ENCODE measurements around the gene NCKAP5L. TPM values are rescaled to one million over a fixed set of nuclear protein-coding genes. Genes with fewer than 3 reads are reported as not detected.

The NCKAP5L gene
- polyA plus RNA-seq, 3 donors: 3.7 to 14.9 (median 6.8) TPM

DNA sequence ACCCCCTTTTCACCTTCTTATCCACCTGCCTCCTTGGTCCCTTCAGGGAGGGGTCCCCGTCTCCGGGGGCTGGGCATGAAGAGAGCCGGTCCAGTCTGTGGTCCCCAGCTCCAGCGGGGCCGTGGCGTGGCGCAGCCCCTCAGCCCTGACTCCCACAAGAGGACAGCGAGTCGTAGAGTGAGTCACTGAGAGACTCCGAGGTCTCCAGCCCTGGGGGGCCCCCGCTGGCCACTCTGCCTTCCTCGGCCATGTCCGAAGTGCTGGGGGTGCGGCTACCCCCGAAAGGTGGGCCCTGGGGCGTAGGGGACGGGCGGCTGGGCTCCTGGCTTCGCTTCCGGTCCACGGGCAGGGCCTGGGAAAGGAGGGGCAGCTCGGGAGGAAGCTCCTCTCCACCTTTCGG lies 36.5 kb downstream of the NCKAP5L start:
- Histone ChIP-seq H3K4me1 (ENCODE audit: control insufficient read depth in 1 of 2, insufficient read depth in 2 of 2, low read length in 2 of 2) (peaks cover 1 to 3% of the 10 kb centered on the region in 2 donors), H4K20me1 (ENCODE audit: insufficient read depth, low read length) (peaks cover 15% of the 10 kb centered on the region), H3K9me3 (replicated peaks in 1 of 2; ENCODE audit: control insufficient read depth in 1 of 2, insufficient read depth in 1 of 2, low read length in 2 of 2) (no peaks in the 10 kb centered on the region), H3K27ac (ENCODE audit: low read depth in 1 of 2, low read length in 2 of 2) (no peak overlapping the region), H3K36me3 (replicated peaks in 1 of 2; ENCODE audit: control insufficient read depth in 1 of 2, insufficient read depth in 2 of 2, low read length in 2 of 2) (peaks cover 57 to 72% of the 10 kb centered on the region in 2 donors), H3K79me2 (ENCODE audit: insufficient read depth, low read length) (no peaks in the 10 kb centered on the region), H3K4me3 (replicated peaks in 1 of 3; ENCODE audit: low read depth in 2 of 3, low read length in 3 of 3) (no peak overlapping the region), H3K9ac (ENCODE audit: insufficient read depth, low read length, poor library complexity, severe bottlenecking) (no peak overlapping the region), H3K4me2 (replicated peaks; ENCODE audit: extremely low read depth, low read length, poor library complexity, severe bottlenecking) (no peak overlapping the region), H2AFZ (ENCODE audit: insufficient read depth, low read depth, low read length, poor library complexity, severe bottlenecking) (no peak overlapping the region), H3K27me3 (ENCODE audit: control insufficient read depth in 2 of 2, insufficient read depth in 2 of 2, low read length in 2 of 2) (no peaks in the 10 kb centered on the region)
- WGBS (ENCODE audit: insufficient coverage): 98% methylated on average over 19 of the region's 23 CpGs
- TF ChIP-seq CTCF (IDR thresholded peaks at IDR 0.05): no peak
- no peak overlapping the region for H3K27ac Mint-ChIP-seq
- H3K4me3 Mint-ChIP-seq: no peak overlapping the region
- intact Hi-C loops (cut with micrococcal nuclease): no loop called here
- DNase-seq: no peak
- peaks cover 49 to 68% of the 10 kb centered on the region in 2 donors for H3K36me3 Mint-ChIP-seq
- H3K27me3 Mint-ChIP-seq (ENCODE audit: low read depth in 3 of 3): peaks cover 0 to 2% (median 2%) of the 10 kb centered on the region in 3 donors
- peaks cover 0 to 3% (median 0%) of the 10 kb centered on the region in 7 donors for H3K9me3 Mint-ChIP-seq
- H3K4me1 Mint-ChIP-seq: no peaks in the 10 kb centered on the region

GRCh38 chr12:49790741-49791555 lies 37.3 kb downstream of the NCKAP5L start:
- Histone ChIP-seq H3K79me2 (ENCODE audit: insufficient read depth, low read length) (no peaks in the 10 kb centered on the region), H3K4me1 (ENCODE audit: control insufficient read depth in 1 of 2, insufficient read depth in 2 of 2, low read length in 2 of 2) (no peaks in the 10 kb centered on the region), H3K4me3 (replicated peaks in 1 of 3; ENCODE audit: low read depth in 2 of 3, low read length in 3 of 3) (no peak overlapping the region), H2AFZ (ENCODE audit: insufficient read depth, low read depth, low read length, poor library complexity, severe bottlenecking) (no peak overlapping the region), H3K9ac (ENCODE audit: insufficient read depth, low read length, poor library complexity, severe bottlenecking) (no peak overlapping the region), H3K27ac (ENCODE audit: low read depth in 1 of 2, low read length in 2 of 2) (no peak overlapping the region), H3K9me3 (replicated peaks in 1 of 2; ENCODE audit: control insufficient read depth in 1 of 2, insufficient read depth in 1 of 2, low read length in 2 of 2) (no peaks in the 10 kb centered on the region), H4K20me1 (ENCODE audit: insufficient read depth, low read length) (peaks cover 15% of the 10 kb centered on the region), H3K36me3 (replicated peaks in 1 of 2; ENCODE audit: control insufficient read depth in 1 of 2, insufficient read depth in 2 of 2, low read length in 2 of 2) (peaks cover 53 to 65% of the 10 kb centered on the region in 2 donors), H3K27me3 (ENCODE audit: control insufficient read depth in 2 of 2, insufficient read depth in 2 of 2, low read length in 2 of 2) (no peaks in the 10 kb centered on the region), H3K4me2 (replicated peaks; ENCODE audit: extremely low read depth, low read length, poor library complexity, severe bottlenecking) (no peak overlapping the region)
- Mint-ChIP-seq H3K9me3 (peaks cover 0 to 3% (median 0%) of the 10 kb centered on the region in 7 donors), H3K4me3 (no peak overlapping the region), H3K4me1 (no peaks in the 10 kb centered on the region), H3K27me3 (ENCODE audit: low read depth in 3 of 3) (peaks cover 0 to 3% (median 2%) of the 10 kb centered on the region in 3 donors), H3K27ac (no peak overlapping the region), H3K36me3 (peaks cover 45 to 64% of the 10 kb centered on the region in 2 donors)
- no peak for DNase-seq
- intact Hi-C loops (cut with micrococcal nuclease): no loop called here
- WGBS (ENCODE audit: insufficient coverage): 64% methylated on average over 12 of the region's 22 CpGs
- no peak for TF ChIP-seq CTCF (IDR thresholded peaks at IDR 0.05)

Data from CD14-positive monocyte (primary cell).